Body of pancreas (tissue), 4 donors: Measurements from ENCODE around the gene SLC22A23. TPM values are rescaled to one million over a fixed set of nuclear protein-coding genes. Genes with fewer than 3 reads are reported as not detected.

ENCODE experiments used
- ATAC-seq: fragments of 150-250 bp; one replicate; pipeline ENCODE4 v1.9.1; 2016
- DNase-seq, 4 donors: peaks; one replicate each; pipeline ENCODE4 v3.0.0-alpha.2; 2019
- H3K27ac ChIP-seq, 4 donors: fragments of 200-600 bp; sonication (generic); 1 replicate in 3 of 4; 2 replicates in 1 of 4; pipeline versions ENCODE4 v1.5.1 to v1.6.1; 2016 to 2019; ENCODE audit warnings: mild to moderate bottlenecking in 1 of 4, mixed read lengths in 1 of 4, moderate library complexity in 1 of 4
- H3K27me3 ChIP-seq, 2 donors: fragments of 200-600 bp; sonication (generic); one replicate each; pipeline ENCODE4 v1.6.0; 2016; ENCODE audit warnings: mild to moderate bottlenecking in 1 of 2
- H3K36me3 ChIP-seq, 2 donors: fragments of 200-600 bp; sonication (generic); replicated peaks in 1 of 2; 2 replicates each; pipeline ENCODE4 v1.5.1; 2016; ENCODE audit warnings: low read depth in 2 of 2; ENCODE audit not compliant: insufficient read depth in 1 of 2
- H3K4me1 ChIP-seq: fragments of 200-600 bp; sonication (generic); one replicate; pipeline ENCODE4 v1.6.0; 2016
- H3K4me3 ChIP-seq, 2 donors: fragments of 200-600 bp; sonication (generic); 1 replicate in 1 of 2; 2 replicates in 1 of 2; pipeline ENCODE4 v1.5.1; 2016 to 2019
- H3K9me3 ChIP-seq, 3 donors: fragments of 200-600 bp; sonication (generic); 1 replicate in 2 of 3; 2 replicates in 1 of 3; pipeline ENCODE4 v1.5.1; 2016
- POLR2A ChIP-seq, 3 donors: fragments of 450-650 bp; IDR thresholded peaks; one replicate each; pipeline ENCODE4 v1.6.1; 2016; ENCODE audit warnings: antibody characterized with exemption in 3 of 3, mild to moderate bottlenecking in 2 of 3
- WGBS, 2 donors: methylation state at CpG; one replicate each; pipeline ENCODE4 v1.1.5; 2017; 5-methylcytosine and 5-hydroxymethylcytosine counted together
- intact Hi-C: fragments of 100-400 bp; cut with DNase I; formaldehyde crosslinking; loops from one replicate; pipeline ENCODE4 v1.15.1; 2023
- total RNA-seq, 2 donors: library from RNA; depleted of rRNA; stranded (reverse); fragments of >200 nt; gene quantifications; one replicate each; pipeline ENCODE4 v1.1.0, GENCODE V29; 2016
- TF ChIP-seq, protein P1 (sequence below), 7 experiments: fragments of 450-650 bp in 4 of 7; fragments of 200-600 bp in 3 of 7; sonication (generic) in 3 of 7; IDR thresholded peaks; one replicate each; pipeline ENCODE4 v1.5.1; 2016 to 2019; ENCODE audit warnings: antibody characterized with exemption in 7 of 7

The SLC22A23 gene
- total RNA-seq, 2 donors from 2014 or later = 20.4 to 32.2 TPM

DNA sequence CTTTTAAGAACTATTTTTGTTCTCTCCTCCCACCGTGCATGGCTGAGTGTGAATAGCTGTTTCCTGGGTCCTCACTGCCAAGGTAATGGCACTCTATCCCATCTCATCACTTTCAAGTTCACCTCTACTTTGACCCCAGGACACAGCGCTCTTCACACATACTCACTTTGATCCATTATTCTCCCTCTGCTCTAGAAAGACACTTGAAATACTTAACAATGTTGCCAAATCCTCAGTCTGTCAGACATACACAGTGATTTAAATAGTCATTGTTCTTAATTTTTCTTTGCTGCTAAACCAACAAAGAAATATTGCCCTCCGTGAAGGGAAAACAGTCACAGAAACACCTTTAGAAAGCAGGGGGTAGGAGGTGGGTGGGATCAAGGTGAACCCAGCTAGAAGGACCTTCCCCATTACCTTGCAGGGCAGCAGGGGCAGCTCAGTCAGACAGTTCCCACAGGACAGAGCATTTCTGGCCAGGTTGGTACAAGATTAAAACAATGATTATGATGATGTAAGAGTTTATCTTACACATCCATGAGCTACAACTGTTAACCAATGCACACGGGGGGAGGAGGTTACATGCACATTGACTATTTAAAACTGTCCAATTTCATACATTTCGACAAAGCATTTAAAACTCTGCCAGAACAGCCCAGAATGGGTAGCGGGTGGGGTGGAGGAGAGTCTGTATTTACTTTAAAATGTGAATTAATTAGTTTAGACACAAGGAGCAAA is 2.4 kb downstream of the SLC22A23 start:
- intact Hi-C loops = loop anchor here (10.0 kb wide), 1 partner anchor 170 kb away; no protein-coding TSS in a partner anchor
- Histone ChIP-seq H3K27ac (peak overlapping the region in 3 of 4 donors; percentile 60 to 64 (median 60)), H3K4me1 (peaks cover 29% of the 10 kb centered on the region), H3K27me3 (no peaks in the 10 kb centered on the region), H3K36me3 (no peaks in the 10 kb centered on the region), H3K9me3 (no peaks in the 10 kb centered on the region), H3K4me3 (peak overlapping the region in 1 of 2 donors; percentile 37)
- DNase-seq (no peak), ATAC-seq (no peak)
- TF ChIP-seq POLR2A (IDR thresholded peaks at IDR 0.05) = no peak
- TF ChIP-seq, protein P1, sequence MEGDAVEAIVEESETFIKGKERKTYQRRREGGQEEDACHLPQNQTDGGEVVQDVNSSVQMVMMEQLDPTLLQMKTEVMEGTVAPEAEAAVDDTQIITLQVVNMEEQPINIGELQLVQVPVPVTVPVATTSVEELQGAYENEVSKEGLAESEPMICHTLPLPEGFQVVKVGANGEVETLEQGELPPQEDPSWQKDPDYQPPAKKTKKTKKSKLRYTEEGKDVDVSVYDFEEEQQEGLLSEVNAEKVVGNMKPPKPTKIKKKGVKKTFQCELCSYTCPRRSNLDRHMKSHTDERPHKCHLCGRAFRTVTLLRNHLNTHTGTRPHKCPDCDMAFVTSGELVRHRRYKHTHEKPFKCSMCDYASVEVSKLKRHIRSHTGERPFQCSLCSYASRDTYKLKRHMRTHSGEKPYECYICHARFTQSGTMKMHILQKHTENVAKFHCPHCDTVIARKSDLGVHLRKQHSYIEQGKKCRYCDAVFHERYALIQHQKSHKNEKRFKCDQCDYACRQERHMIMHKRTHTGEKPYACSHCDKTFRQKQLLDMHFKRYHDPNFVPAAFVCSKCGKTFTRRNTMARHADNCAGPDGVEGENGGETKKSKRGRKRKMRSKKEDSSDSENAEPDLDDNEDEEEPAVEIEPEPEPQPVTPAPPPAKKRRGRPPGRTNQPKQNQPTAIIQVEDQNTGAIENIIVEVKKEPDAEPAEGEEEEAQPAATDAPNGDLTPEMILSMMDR (IDR thresholded peaks at IDR 0.05) = no peak
- WGBS, 2 donors = 25 to 27% methylated on average over 6 of the region's 6 CpGs

DNA sequence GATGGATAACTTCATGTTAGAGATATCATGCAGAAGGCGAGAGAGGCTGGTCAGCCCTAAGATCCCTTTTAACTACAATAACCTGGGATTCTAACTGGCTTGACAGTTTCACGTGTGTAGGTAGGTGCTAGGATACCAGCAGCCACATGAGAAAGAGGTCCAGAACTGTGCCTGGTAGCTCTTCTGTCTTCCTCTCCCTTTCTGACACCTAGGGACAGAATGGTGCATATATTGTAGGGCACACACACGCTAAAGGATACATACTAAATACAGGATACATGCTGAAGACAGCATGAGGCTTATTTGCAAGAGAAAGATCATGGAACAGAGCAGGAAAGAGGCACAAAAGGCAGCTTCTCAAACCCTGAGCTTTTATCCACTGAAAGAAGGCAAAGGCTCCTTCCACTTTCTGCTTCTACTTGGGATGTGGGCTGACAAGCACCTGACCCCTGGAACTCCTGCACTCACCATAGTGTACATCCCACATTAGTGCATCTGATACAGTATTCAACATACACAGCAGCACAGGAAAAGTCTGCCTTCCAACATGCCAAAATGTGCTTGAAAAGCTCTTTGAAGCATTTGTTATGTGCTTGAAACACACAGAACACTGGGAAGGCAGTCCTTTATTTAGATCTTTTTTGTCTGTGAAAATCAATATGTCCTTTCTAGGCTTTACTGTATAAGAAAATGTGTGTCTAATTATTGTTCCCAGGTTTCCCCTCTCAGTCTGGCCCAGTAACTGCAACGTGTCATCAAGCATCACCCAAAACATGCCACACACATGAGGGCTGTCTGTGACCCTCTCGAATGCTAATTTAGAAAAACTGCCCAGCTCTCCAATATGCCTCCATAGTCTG is 3.2 kb downstream of the SLC22A23 start:
- ATAC-seq (no peak), DNase-seq (no peak)
- H3K4me1 ChIP-seq = peaks cover 29% of the 10 kb centered on the region
- H3K4me3 ChIP-seq = no peak overlapping the region
- no peak overlapping the region for H3K27ac ChIP-seq
- no peak for TF ChIP-seq POLR2A (IDR thresholded peaks at IDR 0.05)
- TF ChIP-seq, protein P1 (IDR thresholded peaks at IDR 0.05) = no peak
- H3K9me3 ChIP-seq = no peaks in the 10 kb centered on the region
- H3K36me3 ChIP-seq = no peaks in the 10 kb centered on the region
- H3K27me3 ChIP-seq = no peaks in the 10 kb centered on the region
- intact Hi-C loops = loop anchor here (10.0 kb wide), 1 partner anchor 169 kb away; no protein-coding TSS in a partner anchor
- WGBS, 2 donors = 51 to 63% methylated on average over 5 of the region's 5 CpGs

GRCh38 chr6:3451498-3451897 is 5.4 kb downstream of the SLC22A23 start:
- Histone ChIP-seq H3K27ac (no peak overlapping the region), H3K36me3 (no peaks in the 10 kb centered on the region), H3K27me3 (no peaks in the 10 kb centered on the region), H3K4me1 (peaks cover 24% of the 10 kb centered on the region), H3K9me3 (no peaks in the 10 kb centered on the region), H3K4me3 (no peak overlapping the region)
- TF ChIP-seq POLR2A (IDR thresholded peaks at IDR 0.05) = no peak
- TF ChIP-seq, protein P1 (IDR thresholded peaks at IDR 0.05) = no peak
- no peak for ATAC-seq
- intact Hi-C loops = loop anchor here (10.0 kb wide), 1 partner anchor 167 kb away; no protein-coding TSS in a partner anchor
- WGBS, 2 donors = 91 to 94% methylated on average over 6 of the region's 6 CpGs
- no peak for DNase-seq

- Histone ChIP-seq H3K36me3 (no peaks in the 10 kb centered on the region), H3K4me3 (no peak overlapping the region), H3K27ac (no peak overlapping the region), H3K4me1 (peaks cover 24% of the 10 kb centered on the region), H3K27me3 (no peaks in the 10 kb centered on the region), H3K9me3 (no peaks in the 10 kb centered on the region)
- TF ChIP-seq, protein P1 (IDR thresholded peaks at IDR 0.05) = no peak
- TF ChIP-seq POLR2A (IDR thresholded peaks at IDR 0.05) = no peak
- intact Hi-C loops = loop anchor here (10.0 kb wide), 1 partner anchor 166 kb away; no protein-coding TSS in a partner anchor
- no peak for DNase-seq
- ATAC-seq = no peak
- 86% methylated on average over 5 of the region's 5 CpGs for WGBS, 2 donors
Measured at GRCh38 chr6:3450888-3451287, 6.0 kb downstream of the SLC22A23 start.
